Fibroblast of skin of left biceps (primary cell): ENCODE data around the gene MED23.

ENCODE experiments used
- DNase-seq, 2 experiments: peaks; one replicate each; pipeline ENCODE4 v3.0.0-alpha.2; 2013; ENCODE audit warnings: low read depth in 2 of 2

The MED23 gene

GRCh38 chr6:131641554-131641953, 13.5 kb upstream of the MED23 start:
- DNase-seq: no peak

GRCh38 chr6:131640576-131640975, 12.5 kb upstream of the MED23 start:
- no peak for DNase-seq

DNA sequence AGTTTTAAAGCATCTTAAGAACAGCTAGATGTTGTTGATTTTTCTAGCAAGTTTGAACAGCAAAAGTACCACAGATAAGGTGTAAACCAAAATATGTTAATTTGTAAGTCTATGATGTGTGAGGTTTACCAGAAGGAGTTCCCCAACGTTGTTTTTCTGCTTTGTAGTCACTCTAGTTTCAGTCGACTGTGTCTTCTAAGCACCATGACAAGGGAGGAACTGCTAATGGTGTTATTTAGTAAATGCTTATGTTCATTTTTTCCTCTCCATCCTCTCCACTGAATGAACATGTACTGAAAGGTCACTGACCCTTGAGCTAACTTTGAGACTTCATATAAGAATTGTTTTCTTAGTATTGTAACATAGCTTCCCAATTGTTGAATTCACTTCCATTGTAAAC, 12.1 kb upstream of the MED23 start:
- DNase-seq: no peak

DNA sequence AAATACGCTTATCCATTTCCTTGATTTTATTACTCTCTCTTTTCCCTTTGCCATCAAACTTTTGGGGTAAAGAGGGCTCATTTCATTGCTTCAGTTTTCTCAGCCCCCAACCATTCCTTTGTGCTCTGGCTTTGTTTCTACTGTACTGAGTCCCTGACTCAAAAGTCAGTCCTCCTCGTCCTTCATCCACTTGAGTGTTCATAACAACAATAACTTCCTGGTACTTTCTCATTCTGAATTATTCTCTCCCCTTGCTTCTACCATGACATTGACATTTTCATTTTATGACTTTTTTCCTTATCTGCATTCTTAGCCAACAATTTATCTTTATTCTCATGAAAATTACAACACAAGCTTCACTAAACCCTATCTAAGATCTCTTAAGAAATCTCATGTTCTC, 10.0 kb upstream of the MED23 start:
- no peak for DNase-seq

DNA sequence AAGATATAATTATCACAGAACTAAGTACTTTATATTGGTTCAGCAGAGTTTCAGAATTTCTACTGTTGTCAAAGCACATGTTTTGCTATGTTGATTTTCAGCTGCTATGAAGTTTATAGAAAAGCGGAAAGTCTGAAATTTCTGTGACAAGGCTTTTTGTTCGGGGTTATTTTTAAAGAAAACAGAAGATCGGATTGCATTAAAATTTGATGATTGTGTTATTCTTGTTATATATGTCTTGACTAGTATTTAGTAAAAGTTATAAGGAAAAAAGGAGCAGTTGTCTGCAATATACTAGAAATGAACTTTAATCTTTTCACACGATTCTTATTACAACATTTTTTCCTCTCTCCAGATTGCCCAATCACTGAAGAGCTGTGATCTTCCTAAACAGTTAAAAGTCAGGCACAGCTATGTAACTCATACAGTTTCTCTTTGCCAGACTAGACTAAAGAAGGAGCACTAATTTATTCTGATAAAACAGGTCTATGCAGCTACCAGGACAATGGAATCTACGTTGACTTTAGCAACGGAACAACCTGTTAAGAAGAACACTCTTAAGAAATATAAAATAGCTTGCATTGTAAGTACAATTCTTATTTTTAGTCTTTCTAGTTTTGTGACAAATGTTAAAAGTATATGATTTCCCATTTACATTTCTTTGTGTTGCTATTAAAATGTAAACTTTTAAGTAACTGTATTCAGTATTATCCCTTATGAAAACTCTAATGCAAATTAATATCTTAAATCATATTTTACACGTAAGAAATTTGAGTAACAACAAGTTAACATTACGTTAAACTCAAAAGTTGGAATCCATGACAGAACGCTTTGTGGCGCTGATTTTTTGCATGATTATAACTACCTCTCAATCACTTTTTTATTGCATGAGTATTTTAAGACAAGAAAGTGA, 9.1 kb upstream of the MED23 start, which contains the start of gene ENPP3:
ENPP3 (plus strand) TSS at position 423 of the 913 bp plus-strand sequence; CDS start at position 506, 83 bp downstream.
- DNase-seq: no peak

DNA sequence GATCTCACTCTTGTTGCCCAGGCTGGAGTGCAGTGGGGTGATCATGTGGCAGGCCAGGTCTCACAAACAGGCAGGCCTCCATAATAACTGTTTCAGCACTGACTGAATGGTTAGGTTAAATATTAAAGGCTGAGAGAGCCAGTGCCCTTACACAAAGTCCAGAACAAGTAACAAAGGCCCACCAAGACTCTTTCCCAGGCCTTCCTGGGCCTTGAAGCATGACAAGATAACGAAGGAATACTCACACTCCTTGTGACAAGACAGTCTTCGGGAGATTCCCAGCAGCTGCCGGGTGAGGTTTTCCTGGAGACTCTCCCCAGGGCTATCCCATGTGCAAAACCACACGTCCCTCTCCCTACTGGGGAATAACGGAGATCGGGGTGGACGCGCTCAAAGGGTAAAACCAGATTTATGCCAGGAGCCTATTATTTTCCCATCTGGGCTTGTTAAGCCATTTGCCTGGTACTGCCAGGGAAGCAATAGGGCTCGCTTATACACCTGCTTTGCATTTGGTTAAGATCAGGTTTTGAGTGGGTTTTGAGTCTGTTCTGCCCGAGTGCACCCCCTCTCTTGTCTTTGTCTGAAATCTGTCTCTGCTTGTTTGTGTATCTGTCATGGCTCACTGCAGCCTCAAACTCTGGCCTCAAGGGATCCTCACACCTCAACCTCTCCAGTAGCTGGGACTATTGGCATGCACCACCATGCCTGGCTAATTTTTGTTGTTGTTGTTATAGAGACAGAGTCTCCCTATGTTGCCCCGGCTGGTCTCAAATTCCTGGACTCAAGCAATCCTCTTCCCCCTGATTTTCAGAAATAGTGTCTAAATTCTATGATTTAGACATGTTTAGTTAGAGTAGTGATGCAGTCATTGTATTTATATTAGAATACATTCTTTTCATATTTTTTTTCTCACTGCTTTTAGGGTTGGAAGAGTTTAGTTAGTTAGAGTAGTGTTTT, 7.6 kb upstream of the MED23 start:
- no peak for DNase-seq

DNA sequence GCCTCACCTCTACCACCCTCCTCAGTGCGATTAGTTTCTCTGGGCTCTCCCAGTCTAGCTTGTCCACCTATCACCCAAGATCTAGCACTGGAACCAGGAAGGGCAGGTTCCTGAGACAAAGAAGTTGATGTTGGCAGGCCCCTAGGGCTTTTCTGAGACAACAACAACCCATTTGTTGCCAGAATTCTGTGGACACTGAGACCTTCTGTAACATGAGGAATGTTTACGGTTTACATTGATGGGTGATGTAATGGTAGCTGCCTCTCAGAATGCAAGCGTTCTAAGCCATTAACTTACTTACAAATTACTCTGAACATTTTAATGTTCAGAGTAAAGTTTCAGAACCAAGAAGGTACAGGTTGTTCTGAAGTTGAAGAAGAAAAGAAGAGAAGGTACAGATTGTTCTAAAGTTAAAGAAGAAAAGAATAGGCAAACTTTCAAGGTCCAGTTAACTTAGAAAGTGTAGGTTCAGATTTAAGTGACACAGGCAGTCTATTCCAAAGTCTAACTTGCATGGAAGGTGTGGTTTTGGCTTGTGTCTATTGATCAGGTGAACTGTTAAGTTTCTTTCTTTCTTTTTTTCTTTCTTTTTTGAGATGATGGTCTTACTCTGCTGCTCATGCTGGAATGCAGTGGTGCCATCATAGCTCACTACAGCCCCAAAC, 3.7 kb upstream of the MED23 start:
- no peak for DNase-seq

DNA sequence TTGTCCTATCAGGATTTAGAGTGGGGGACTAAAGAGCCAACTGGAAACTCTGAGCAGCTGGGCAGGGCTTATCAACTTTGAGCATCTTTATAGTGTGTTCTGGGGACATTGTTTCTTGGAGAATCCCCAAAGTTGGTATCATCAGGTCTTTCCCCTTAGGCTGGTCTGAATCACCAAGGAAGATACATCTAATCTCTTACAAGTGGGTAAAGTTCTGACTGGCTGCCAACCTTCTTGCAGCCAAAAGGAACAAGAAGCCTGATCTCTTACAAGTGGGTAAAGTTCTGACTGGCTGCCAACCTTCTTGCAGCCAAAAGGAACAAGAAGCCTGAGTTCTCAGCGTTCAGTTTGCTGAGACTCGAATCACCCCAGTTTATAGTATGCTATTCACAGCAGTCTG, 1.6 kb upstream of the MED23 start:
- DNase-seq: no peak

DNA sequence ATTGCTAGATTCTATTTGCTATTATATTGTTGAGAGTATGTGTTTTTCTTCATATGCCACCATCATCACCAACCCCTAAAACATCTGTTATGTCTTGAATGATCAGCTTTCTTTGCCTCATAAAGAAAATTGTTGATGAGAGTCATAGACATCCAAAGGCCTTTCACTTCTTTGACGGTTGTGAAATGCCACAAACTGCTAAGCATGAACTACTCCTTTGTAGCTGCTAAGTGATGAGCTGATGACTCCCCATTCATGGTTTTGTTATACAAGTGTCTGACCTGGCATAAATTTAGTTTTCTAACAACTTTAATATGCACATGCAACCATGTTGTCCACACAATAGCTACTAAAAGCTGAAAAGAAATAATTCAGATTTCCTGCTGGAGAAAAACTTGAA, 684 bp upstream of the MED23 start:
- DNase-seq: no peak

DNA sequence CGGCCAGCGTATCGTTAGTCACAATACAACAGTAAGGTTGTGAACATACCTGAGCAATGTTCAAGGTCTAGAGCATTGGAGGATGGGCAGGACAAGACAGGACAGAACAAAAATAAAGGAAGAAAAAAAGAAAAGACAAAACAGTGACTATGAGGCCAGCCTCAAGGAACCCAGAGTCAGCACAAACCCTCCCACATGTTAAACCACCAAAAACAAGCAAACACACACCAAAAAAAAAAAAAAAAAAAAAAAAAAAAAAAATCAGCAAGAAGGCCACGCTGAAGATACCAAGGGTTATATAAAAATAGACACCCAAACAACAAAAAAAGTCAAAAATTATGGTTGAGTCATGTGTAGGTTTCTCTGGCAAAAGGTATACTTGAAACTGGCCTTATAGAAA, 12.8 kb downstream of the MED23 start:
- DNase-seq: no peak

GRCh38 chr6:131613296-131613925, 14.6 kb downstream of the MED23 start:
- no peak for DNase-seq

DNA sequence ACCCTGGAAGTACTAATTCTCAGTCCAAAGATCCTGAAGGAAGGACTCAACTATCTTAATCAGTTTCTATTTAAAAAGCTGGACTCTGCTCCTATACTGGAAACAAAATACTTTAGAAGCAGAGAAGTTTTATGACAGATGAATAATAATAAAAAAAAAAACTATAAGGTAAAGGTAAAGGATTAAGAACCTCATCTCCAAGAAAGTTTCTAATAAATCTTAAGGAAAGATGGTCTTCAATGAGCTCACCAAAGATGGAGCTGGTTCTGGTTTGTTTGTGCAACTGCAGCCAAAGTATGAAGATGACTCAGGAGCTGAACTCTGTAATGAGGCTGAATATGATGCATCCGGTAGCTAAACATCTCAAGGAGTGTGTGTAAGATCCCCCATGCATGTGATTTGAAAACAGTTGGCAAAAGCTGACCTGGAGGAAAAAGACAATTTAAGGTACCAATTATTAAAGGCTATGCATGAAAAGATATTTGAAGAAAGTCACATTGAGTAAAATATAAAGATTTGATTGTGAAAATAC, 25.2 kb downstream of the MED23 start:
- DNase-seq: peak; percentile 38 to 42

DNA sequence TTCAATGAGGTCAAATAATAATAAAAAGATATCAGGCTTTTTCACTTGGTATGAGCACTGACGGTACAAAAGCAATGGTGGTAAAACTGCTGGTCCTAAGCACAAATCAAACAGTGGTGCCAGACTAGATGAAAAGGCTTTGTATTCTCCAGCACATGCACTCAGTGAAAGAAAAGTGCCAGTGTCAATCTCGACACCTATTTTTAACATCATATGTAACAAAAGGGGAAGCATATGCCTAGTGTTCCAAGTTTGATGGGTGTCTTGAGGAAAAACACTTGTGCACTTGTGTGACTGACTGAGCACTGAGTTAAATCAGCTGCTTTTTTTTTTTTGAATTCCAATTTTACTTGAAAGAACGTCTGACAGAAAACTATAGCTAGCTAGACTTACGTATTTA, 27.3 kb downstream of the MED23 start:
- DNase-seq: no peak

GRCh38 chr6:131597446-131597845, 30.6 kb downstream of the MED23 start:
- DNase-seq: no peak

DNA sequence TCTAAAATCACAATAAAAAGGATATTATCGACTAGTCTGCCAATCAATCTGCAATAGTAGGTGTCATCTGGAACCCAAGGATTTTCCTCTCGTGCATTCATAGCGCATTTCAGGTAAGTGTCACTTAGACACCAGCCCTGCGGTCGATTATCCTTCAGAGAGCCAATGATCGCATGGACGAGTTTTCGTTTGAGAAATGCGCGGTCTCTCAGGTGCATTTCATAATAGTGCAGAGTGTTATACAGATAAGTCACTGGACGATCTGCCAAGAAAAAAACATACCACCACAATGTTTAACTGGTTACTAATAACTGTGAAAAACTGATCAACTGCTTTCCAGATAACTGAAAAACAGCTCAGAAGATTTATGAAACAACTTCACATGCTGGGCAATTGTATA, 34.0 kb downstream of the MED23 start:
- no peak for DNase-seq

DNA sequence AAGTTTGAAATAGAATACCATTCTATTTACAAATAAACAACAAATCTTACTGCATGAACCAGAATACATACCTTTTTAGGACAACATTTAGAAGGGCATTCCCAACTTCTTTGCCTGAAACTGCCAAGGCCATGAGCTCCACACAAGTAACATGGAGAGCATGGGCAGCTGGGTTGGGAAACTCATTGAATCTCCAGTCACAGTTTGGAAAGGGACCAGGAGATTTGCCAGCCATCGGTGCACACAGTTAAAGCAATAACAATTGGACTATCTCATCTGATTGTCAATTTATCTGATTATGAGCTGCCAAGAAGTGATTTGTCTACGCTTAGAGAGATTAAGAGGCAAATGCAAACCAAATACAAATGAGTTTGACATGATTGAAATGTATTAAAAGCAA, 35.1 kb downstream of the MED23 start:
- DNase-seq: no peak

GRCh38 chr6:131588643-131589042, 39.4 kb downstream of the MED23 start:
- DNase-seq: no peak

- DNase-seq: no peak
Measured at GRCh38 chr6:131587909-131588308, 40.1 kb downstream of the MED23 start.

- DNase-seq: no peak
Measured at GRCh38 chr6:131586543-131586942, 41.5 kb downstream of the MED23 start.

DNA sequence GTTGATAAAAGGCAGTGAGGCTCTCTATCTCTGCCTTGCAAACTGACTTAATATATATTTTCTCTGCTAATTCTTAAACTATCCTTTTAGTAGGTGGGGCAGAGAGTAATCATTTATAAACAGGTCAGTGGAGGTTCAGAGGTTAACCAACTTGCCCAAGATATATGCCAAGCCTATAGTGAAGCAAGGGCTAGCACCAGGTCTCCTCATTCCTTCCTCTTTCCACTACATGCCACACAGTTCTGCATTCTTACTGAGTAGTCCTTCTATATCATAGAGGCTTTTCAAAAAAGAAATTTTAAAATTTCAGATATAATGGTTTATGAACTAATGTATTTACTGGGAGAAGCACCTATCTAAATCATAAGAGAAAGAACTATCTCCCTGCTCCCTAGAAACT, 46.5 kb downstream of the MED23 start:
- DNase-seq: no peak

GRCh38 chr6:131575834-131576478, 52.1 kb downstream of the MED23 start:
- DNase-seq: no peak
